ENCODE data around the gene CLEC18C.
"Not testable (repeated sequence)": the region's sequence is repeated elsewhere in the genome, so short reads cannot be mapped to it uniquely, and the experiment has no call there.

- not testable (repeated sequence) for TF ChIP-seq CTCF (conservative IDR thresholded peaks at IDR 0.05 in 1 of 2, IDR thresholded peaks at IDR 0.05 in 1 of 2; ENCODE audit: extremely low read depth in 1 of 2, insufficient read depth in 1 of 2, low read depth in 1 of 2, low read length in 2 of 2); EZH2 (IDR thresholded peaks at IDR 0.05; ENCODE audit: borderline replicate concordance, low read length)
Observed at GRCh38 chr16:70203508-70203907, 29.9 kb downstream of the CLEC18C start.

All from mammary epithelial cell (primary cell).